Heart left ventricle (tissue), 16 donors: Measurements from ENCODE around the gene DIP2B. TPM values are rescaled to one million over a fixed set of nuclear protein-coding genes. Genes with fewer than 3 reads are reported as not detected.

Source experiments
- ATAC-seq, 4 donors: fragments of 200-7000 bp; cut with Tn5 transposase; one replicate each; pipeline ENCODE4 v1.9.1; 2020 to 2022; ENCODE audit warnings: moderate library complexity in 4 of 4, mild to moderate bottlenecking in 3 of 4, moderate number of reproducible peaks in 1 of 4
- DNase-seq, 5 donors: peaks; one replicate each; pipeline ENCODE4 v3.0.0-alpha.2; 2020
- H3K27ac ChIP-seq, 12 donors: fragments of 200-600 bp; sonication (generic) in 4 of 12; one replicate each; pipeline versions ENCODE4 v1.5.0 to v1.8.0; 2016 to 2022; ENCODE audit warnings: mild to moderate bottlenecking in 2 of 12
- H3K27me3 ChIP-seq, 9 donors: fragments of 200-600 bp; sonication (generic) in 2 of 9; one replicate each; pipeline versions ENCODE4 v1.5.1 to v1.8.0; 2016 to 2022; ENCODE audit warnings: mild to moderate bottlenecking in 3 of 9
- H3K36me3 ChIP-seq, 9 donors: fragments of 200-600 bp; sonication (generic) in 2 of 9; one replicate each; pipeline versions ENCODE4 v1.5.0 to v1.8.0; 2018 to 2022; ENCODE audit warnings: mild to moderate bottlenecking in 2 of 9
- H3K4me1 ChIP-seq, 12 donors: fragments of 200-600 bp; sonication (generic) in 4 of 12; one replicate each; pipeline versions ENCODE4 v1.5.0 to v1.8.0; 2016 to 2022; ENCODE audit warnings: mild to moderate bottlenecking in 3 of 12
- H3K4me3 ChIP-seq, 12 donors: fragments of 200-600 bp; sonication (generic) in 4 of 12; one replicate each; pipeline versions ENCODE4 v1.5.0 to v1.8.0; 2017 to 2022; ENCODE audit warnings: mild to moderate bottlenecking in 9 of 12, moderate library complexity in 4 of 12
- H3K9me3 ChIP-seq, 12 donors: fragments of 200-600 bp; sonication (generic) in 4 of 12; one replicate each; pipeline versions ENCODE4 v1.5.0 to v1.8.0; 2016 to 2022; ENCODE audit warnings: mild to moderate bottlenecking in 1 of 12
- CTCF ChIP-seq, 12 donors: fragments of 200-600 bp; sonication (generic) in 4 of 12; IDR thresholded peaks; one replicate each; pipeline versions ENCODE4 v1.5.0 to v1.8.0; 2018 to 2022; ENCODE audit warnings: antibody characterized with exemption in 12 of 12, mild to moderate bottlenecking in 5 of 12
- POLR2A ChIP-seq, 2 donors: fragments of 450-650 bp; IDR thresholded peaks; one replicate each; pipeline ENCODE4 v1.6.1; 2017; ENCODE audit warnings: antibody characterized with exemption in 2 of 2, mild to moderate bottlenecking in 2 of 2, moderate library complexity in 2 of 2
- WGBS, 4 donors: extraction: QIAGEN DNeasy Blood & Tissue Kit in 2 of 4; methylation state at CpG; one replicate each; pipeline versions ENCODE4 v1.1.5 to v1.1.7; 2013 to 2018; 5-methylcytosine and 5-hydroxymethylcytosine counted together
- intact Hi-C, 10 donors: fragments of 100-400 bp; cut with DNase I; formaldehyde crosslinking; loops; one replicate each; pipeline versions ENCODE4 v1.11.1 to v1.14.2; 2022
- polyA plus RNA-seq, 2 donors: library from polyadenylated mRNA; stranded (reverse); fragments of 200-250 nt; gene quantifications; one replicate each; pipeline ENCODE4 v1.2.3, GENCODE V29; 2013
- total RNA-seq, 9 donors: library from RNA; depleted of rRNA in 2 of 9; stranded (reverse); fragments of >200 nt in 2 of 9; fragmentation: NEBNext Ultra II Directional in 3 of 9; extraction: Animal tissue kit (Norgen Biotek cat#: 25700) in 3 of 9; gene quantifications; one replicate each; pipeline versions ENCODE4 v1.1.0 to v1.2.4, GENCODE V29; 2016 to 2023
- donor health status: ischemic (EF 13 %, LVEDD 7.1; RV severe dilation, severe dysfunction).
- donor health status: healthy with polysubstance abuse.
- donor health status: DM: no; HTN: yes; CAD: no.
- donor health status: DM: no; HTN: no; CAD: no.
- donor health status: ischemic (EF 25% LVEDD 6.9; RV normal size, moderate dysfunction).
- donor health status: ischemic (EF 25% LVEDD 5.7; RV mildly dilated, moderate dysfunction).
- donor health status: healthy.
- donor health status: DM: yes; HTN: yes; CAD: no.
- donor health status: ischemic (EF 35%, LVEDD 5.7; RV mildly dilated, moderate dysfunction).
- donor health status: nonischemic (EF 11% LVEDD 7.7; RV severe dilation, severe dysfunction).
- donor health status: DM: yes; HTN: yes; CAD: no.
- donor health status: PGD.
- donor health status: ischemic (EF 29% LVEDD 5.4; RV normal size, mild dysfunction).
- donor health status: nonischemic (EF 23%, LVEDD 6.1; RV moderate dilation, normal function).

Gene DIP2B
- total and polyA plus RNA-seq, 11 donors = 3.4 to 25.0 (median 16.7) TPM

GRCh38 chr12:50515587-50515986 lies 10.8 kb downstream of the DIP2B start:
- Histone ChIP-seq H3K9me3 (no peaks in the 10 kb centered on the region), H3K4me3 (no peak overlapping the region), H3K27ac (peak overlapping the region in 1 of 12 donors; percentile 66), H3K36me3 (no peaks in the 10 kb centered on the region), H3K27me3 (no peaks in the 10 kb centered on the region), H3K4me1 (peaks cover 0 to 82% (median 43%) of the 10 kb centered on the region in 12 donors)
- no peak for TF ChIP-seq CTCF (IDR thresholded peaks at IDR 0.05)
- TF ChIP-seq POLR2A (IDR thresholded peaks at IDR 0.05) = no peak
- 47 to 54% (median 50%) methylated on average over 2 of the region's 2 CpGs for WGBS, 4 donors
- ATAC-seq (peak in 1 of 4 donors; percentile 55), DNase-seq (no peak)
- intact Hi-C loops = no loop called here

- Histone ChIP-seq H3K27me3 (no peaks in the 10 kb centered on the region), H3K27ac (peak overlapping the region in 8 of 12 donors; percentile 9 to 95 (median 35)), H3K36me3 (no peaks in the 10 kb centered on the region), H3K9me3 (no peaks in the 10 kb centered on the region), H3K4me1 (peaks cover 0 to 91% (median 51%) of the 10 kb centered on the region in 12 donors), H3K4me3 (peak overlapping the region in 1 of 12 donors; percentile 4)
- DNase-seq (no peak), ATAC-seq (peak in 3 of 4 donors; percentile 37 to 68 (median 56))
- WGBS, 4 donors = 34 to 50% (median 45%) methylated on average over 3 of the region's 3 CpGs
- intact Hi-C loops = no loop called here
- TF ChIP-seq CTCF (IDR thresholded peaks at IDR 0.05) (no peak), POLR2A (IDR thresholded peaks at IDR 0.05) (no peak)
Measured at GRCh38 chr12:50517421-50518048, 12.8 kb downstream of the DIP2B start.

- H3K4me1 ChIP-seq = peaks cover 0 to 85% (median 49%) of the 10 kb centered on the region in 12 donors
- DNase-seq (no peak), ATAC-seq (no peak)
- no peaks in the 10 kb centered on the region for H3K9me3 ChIP-seq
- H3K27ac ChIP-seq = peak overlapping the region in 4 of 12 donors; percentile 23 to 95 (median 40)
- peak overlapping the region in 1 of 12 donors; percentile 4 for H3K4me3 ChIP-seq
- TF ChIP-seq CTCF (IDR thresholded peaks at IDR 0.05) (no peak), POLR2A (IDR thresholded peaks at IDR 0.05) (no peak)
- no peaks in the 10 kb centered on the region for H3K36me3 ChIP-seq
- intact Hi-C loops = no loop called here
- WGBS, 4 donors = 92 to 95% (median 94%) methylated on average over 11 of the region's 11 CpGs
- no peaks in the 10 kb centered on the region for H3K27me3 ChIP-seq
Measured at GRCh38 chr12:50518090-50518489, 13.3 kb downstream of the DIP2B start.

GRCh38 chr12:50519353-50519752 lies 14.6 kb downstream of the DIP2B start:
- no peak for ATAC-seq
- H3K27ac ChIP-seq = peak overlapping the region in 2 of 12 donors; percentile 77 to 95
- no peak for TF ChIP-seq POLR2A (IDR thresholded peaks at IDR 0.05)
- no peak for TF ChIP-seq CTCF (IDR thresholded peaks at IDR 0.05)
- DNase-seq = no peak
- H3K27me3 ChIP-seq = no peaks in the 10 kb centered on the region
- H3K9me3 ChIP-seq = peaks cover 0 to 3% (median 0%) of the 10 kb centered on the region in 12 donors
- no peaks in the 10 kb centered on the region for H3K36me3 ChIP-seq
- H3K4me1 ChIP-seq = peaks cover 0 to 83% (median 45%) of the 10 kb centered on the region in 12 donors
- no peak overlapping the region for H3K4me3 ChIP-seq
- intact Hi-C loops = no loop called here
- WGBS, 4 donors = 79 to 98% (median 87%) methylated on average over 1 of the region's 1 CpG
